ENCODE results near the gene CKLF.

GRCh38 chr16:66601471-66601870 lies 49.1 kb downstream of the CKLF start:
- TF ChIP-seq, protein P1, sequence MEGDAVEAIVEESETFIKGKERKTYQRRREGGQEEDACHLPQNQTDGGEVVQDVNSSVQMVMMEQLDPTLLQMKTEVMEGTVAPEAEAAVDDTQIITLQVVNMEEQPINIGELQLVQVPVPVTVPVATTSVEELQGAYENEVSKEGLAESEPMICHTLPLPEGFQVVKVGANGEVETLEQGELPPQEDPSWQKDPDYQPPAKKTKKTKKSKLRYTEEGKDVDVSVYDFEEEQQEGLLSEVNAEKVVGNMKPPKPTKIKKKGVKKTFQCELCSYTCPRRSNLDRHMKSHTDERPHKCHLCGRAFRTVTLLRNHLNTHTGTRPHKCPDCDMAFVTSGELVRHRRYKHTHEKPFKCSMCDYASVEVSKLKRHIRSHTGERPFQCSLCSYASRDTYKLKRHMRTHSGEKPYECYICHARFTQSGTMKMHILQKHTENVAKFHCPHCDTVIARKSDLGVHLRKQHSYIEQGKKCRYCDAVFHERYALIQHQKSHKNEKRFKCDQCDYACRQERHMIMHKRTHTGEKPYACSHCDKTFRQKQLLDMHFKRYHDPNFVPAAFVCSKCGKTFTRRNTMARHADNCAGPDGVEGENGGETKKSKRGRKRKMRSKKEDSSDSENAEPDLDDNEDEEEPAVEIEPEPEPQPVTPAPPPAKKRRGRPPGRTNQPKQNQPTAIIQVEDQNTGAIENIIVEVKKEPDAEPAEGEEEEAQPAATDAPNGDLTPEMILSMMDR (conservative IDR thresholded peaks at IDR 0.05), result no peak
- TF ChIP-seq EZH2 (IDR thresholded peaks at IDR 0.05; ENCODE audit: low read depth), result no peak

Measured in PC-9 (cell line).